B cell (primary cell): ENCODE results near the gene SHC4. TPM values are rescaled to one million over a fixed set of nuclear protein-coding genes. Genes with fewer than 3 reads are reported as not detected.

ENCODE experiments used
- ATAC-seq: fragments of 200-7000 bp; cut with Tn5 transposase; one replicate; pipeline ENCODE4 v1.10.0; 2021; ENCODE audit warnings: low read depth, mild to moderate bottlenecking, moderate number of reproducible peaks, moderate library complexity
- CTCF ChIA-PET: fragments of 350-600 bp; sonication (Branson Sonifier 250); formaldehyde crosslinking; loops from one replicate; lab custom pipeline; 2021; ENCODE audit warnings: antibody characterized with exemption, inconsistent platforms; lab: Charles Lee
- POLR2A ChIA-PET: fragments of 350-600 bp; sonication (Branson Sonifier 250); formaldehyde crosslinking; loops from one replicate; lab custom pipeline; 2021; ENCODE audit warnings: antibody characterized with exemption; lab: Charles Lee
- DNase-seq: peaks from one replicate; pipeline ENCODE4 v3.0.0; 2013
- H2AFZ ChIP-seq: 2 replicates; pipeline ENCODE4 v1.6.1; 2012; ENCODE audit warnings: mild to moderate bottlenecking, low read depth, low read length; ENCODE audit not compliant: insufficient read depth, poor library complexity, severe bottlenecking
- H3K27ac ChIP-seq, 2 donors: 1 replicate in 1 of 2; 2 replicates in 1 of 2; pipeline ENCODE4 v1.5.1; 2012 to 2013; ENCODE audit warnings: low read length in 2 of 2, mild to moderate bottlenecking in 2 of 2, moderate library complexity in 1 of 2
- H3K27me3 ChIP-seq, 4 experiments: fragments of 200-600 bp in 1 of 4; sonication (generic) in 1 of 4; replicated peaks in 1 of 4; 1 replicate in 2 of 4; 2 replicates in 2 of 4; pipeline versions ENCODE4 v1.6.1 to v1.7.0; 2013 to 2016; ENCODE audit warnings: low read length in 3 of 4, mild to moderate bottlenecking in 2 of 4, mixed read lengths in 1 of 4, moderate library complexity in 1 of 4; ENCODE audit not compliant: insufficient read depth in 4 of 4, control insufficient read depth in 3 of 4; ENCODE audit errors: control extremely low read depth in 1 of 4
- H3K36me3 ChIP-seq, 2 experiments: replicated peaks in 1 of 2; 1 replicate in 1 of 2; 2 replicates in 1 of 2; pipeline versions ENCODE4 v1.6.1 to v1.7.1; 2013; ENCODE audit warnings: low read length in 1 of 2; ENCODE audit not compliant: insufficient read depth in 2 of 2, control insufficient read depth in 1 of 2; ENCODE audit errors: control extremely low read depth in 1 of 2, extremely low read depth in 1 of 2
- H3K4me1 ChIP-seq, 2 donors: fragments of 200-600 bp in 1 of 2; sonication (generic) in 1 of 2; 1 replicate in 1 of 2; 2 replicates in 1 of 2; pipeline versions ENCODE4 v1.5.1 to v1.6.1; 2013 to 2017; ENCODE audit warnings: low read length in 2 of 2; ENCODE audit not compliant: control insufficient read depth in 2 of 2, insufficient read depth in 2 of 2
- H3K4me2 ChIP-seq: replicated peaks from 2 replicates; pipeline ENCODE3; 2012; ENCODE audit warnings: mild to moderate bottlenecking, low read depth, low read length; ENCODE audit not compliant: poor library complexity, severe bottlenecking
- H3K4me3 ChIP-seq, 5 experiments: fragments of 200-600 bp in 1 of 5; sonication (generic) in 1 of 5; 1 replicate in 3 of 5; 2 replicates in 2 of 5; pipeline versions ENCODE4 v1.5.1 to v1.7.0; 2011 to 2016; ENCODE audit warnings: low read length in 4 of 5, mild to moderate bottlenecking in 4 of 5, low read depth in 2 of 5, control low read depth in 1 of 5, moderate library complexity in 1 of 5; ENCODE audit not compliant: insufficient read depth in 1 of 5; ENCODE audit errors: control extremely low read depth in 1 of 5, extremely low read depth in 1 of 5
- H3K79me2 ChIP-seq: fragments of 200-600 bp; sonication (generic); one replicate; pipeline ENCODE4 v1.6.0; 2016; ENCODE audit warnings: low read length; ENCODE audit not compliant: control insufficient read depth, insufficient read depth
- H3K9ac ChIP-seq: fragments of 200-600 bp; sonication (generic); 2 replicates; pipeline ENCODE4 v1.6.1; 2017; ENCODE audit warnings: mild to moderate bottlenecking, low read length, moderate library complexity
- H3K9me3 ChIP-seq, 3 donors: one replicate each; pipeline versions ENCODE4 v1.6.1 to v1.7.1; 2013; ENCODE audit warnings: low read length in 2 of 3; ENCODE audit not compliant: control insufficient read depth in 2 of 3, insufficient read depth in 1 of 3; ENCODE audit errors: control extremely low read depth in 1 of 3
- H4K20me1 ChIP-seq: 2 replicates; pipeline ENCODE4 v1.6.0; 2012; ENCODE audit warnings: mild to moderate bottlenecking, low read length; ENCODE audit not compliant: insufficient read depth, control insufficient read depth, poor library complexity, severe bottlenecking
- H3K27ac Mint-ChIP-seq: one replicate; pipeline ENCODE4 v1.8.0; 2021; ENCODE audit warnings: mixed read lengths
- H3K27me3 Mint-ChIP-seq: one replicate; pipeline ENCODE4 v1.8.0; 2021; ENCODE audit warnings: mixed read lengths
- H3K4me1 Mint-ChIP-seq: one replicate; pipeline ENCODE4 v1.8.0; 2021; ENCODE audit warnings: mixed read lengths
- H3K4me3 Mint-ChIP-seq: one replicate; pipeline ENCODE4 v1.8.0; 2021; ENCODE audit warnings: mixed read lengths
- H3K9me3 Mint-ChIP-seq: one replicate; pipeline ENCODE4 v1.8.0; 2022; ENCODE audit warnings: mixed read lengths; ENCODE audit not compliant: insufficient read depth
- CTCF ChIP-seq: fragments of 200-600 bp; IDR thresholded peaks from one replicate; pipeline ENCODE4 v1.8.0; 2022; ENCODE audit warnings: antibody characterized with exemption, mild to moderate bottlenecking
- EZH2 ChIP-seq: IDR thresholded peaks from 2 replicates; pipeline ENCODE4 v1.6.1; 2012; ENCODE audit warnings: borderline replicate concordance, low read depth, mild to moderate bottlenecking, moderate library complexity, low read length; ENCODE audit not compliant: insufficient read depth, poor library complexity, severe bottlenecking
- whole genome bisulfite sequencing: methylation state at CpG from one replicate; pipeline ENCODE4 v1.1.5; 2013; ENCODE audit warnings: missing lambda C conversion rate; ENCODE audit not compliant: insufficient coverage; 5-methylcytosine and 5-hydroxymethylcytosine counted together
- intact Hi-C: fragments of 100-400 bp; cut with micrococcal nuclease; formaldehyde crosslinking; loops from one replicate; pipeline ENCODE4 v1.10.0; 2022
- polyA plus RNA-seq: library from polyadenylated mRNA; depleted of rRNA; stranded (reverse); fragments of >200 nt; gene quantifications from 2 replicates; pipeline ENCODE4 v1.2.3, GENCODE V29; 2012
- total RNA-seq, 2 donors: library from RNA; stranded (reverse); fragments of 120-200 nt in 1 of 2; gene quantifications; 1 replicate in 1 of 2; 2 replicates in 1 of 2; pipeline versions ENCODE4 v1.2.3 to v1.2.4, GENCODE V29; 2013 to 2022

SHC4 gene
- total and polyA plus RNA-seq, 2 donors (not counting 1 experiment from before 2014, with no cell fraction given), result 0.04 to 0.69 TPM

- no peaks in the 10 kb centered on the region for H3K4me1 Mint-ChIP-seq
- H3K27me3 Mint-ChIP-seq, result no peaks in the 10 kb centered on the region
- DNase-seq (no peak), ATAC-seq (no peak)
- 100% methylated on average over 2 of the region's 5 CpGs for WGBS
- H4K20me1 ChIP-seq, result no peaks in the 10 kb centered on the region
- ChIA-PET POLR2A (no interaction called here), CTCF (no interaction called here)
- H3K9me3 ChIP-seq, result no peaks in the 10 kb centered on the region
- no peak overlapping the region for H3K27ac ChIP-seq
- no peak overlapping the region for H3K27ac Mint-ChIP-seq
- H3K36me3 ChIP-seq, result peaks cover 0 to 20% of the 10 kb centered on the region in 2 experiments
- no peak overlapping the region for H3K4me3 Mint-ChIP-seq
- intact Hi-C loops, result no loop called here
- TF ChIP-seq EZH2, result no peak
- TF ChIP-seq CTCF, result no peak
- no peaks in the 10 kb centered on the region for H3K27me3 ChIP-seq
- H3K4me1 ChIP-seq, result no peaks in the 10 kb centered on the region
- no peak overlapping the region for H3K4me2 ChIP-seq
- H3K9ac ChIP-seq, result no peak overlapping the region
- H2AFZ ChIP-seq, result no peak overlapping the region
- H3K9me3 Mint-ChIP-seq, result no peaks in the 10 kb centered on the region
- H3K79me2 ChIP-seq, result no peaks in the 10 kb centered on the region
- H3K4me3 ChIP-seq, result no peak overlapping the region
These were observed 182.1 kb downstream of the SHC4 start for GRCh38 chr15:48781481-48782081.

GRCh38 chr15:48781017-48781416 lies 182.7 kb downstream of the SHC4 start:
- Histone ChIP-seq H3K9ac (no peak overlapping the region), H3K79me2 (no peaks in the 10 kb centered on the region), H2AFZ (no peak overlapping the region), H3K27ac (no peak overlapping the region), H3K4me2 (no peak overlapping the region), H3K4me1 (no peaks in the 10 kb centered on the region), H4K20me1 (no peaks in the 10 kb centered on the region), H3K4me3 (no peak overlapping the region), H3K27me3 (no peaks in the 10 kb centered on the region), H3K9me3 (no peaks in the 10 kb centered on the region), H3K36me3 (peaks cover 0 to 17% of the 10 kb centered on the region in 2 experiments)
- Mint-ChIP-seq H3K9me3 (no peaks in the 10 kb centered on the region), H3K4me1 (no peaks in the 10 kb centered on the region), H3K27ac (no peak overlapping the region), H3K27me3 (no peaks in the 10 kb centered on the region), H3K4me3 (no peak overlapping the region)
- WGBS, result no CpG with 5 or more reads among the region's 2 CpGs
- ATAC-seq, result no peak
- intact Hi-C loops, result no loop called here
- no peak for DNase-seq
- TF ChIP-seq CTCF (no peak), EZH2 (no peak)
- ChIA-PET POLR2A (no interaction called here), CTCF (no interaction called here)
